K562 (cell line): Measurements from ENCODE around the gene EMC6. TPM values are rescaled to one million over a fixed set of nuclear protein-coding genes. Genes with fewer than 3 reads are reported as not detected.
A peak's percentile ranks its signal among the peaks of the same experiment; 100 is the strongest.

Experiments
- L3MBTL2 ChIP-seq: fragments of 450-650 bp; IDR thresholded peaks from 2 replicates; pipeline ENCODE4 v1.6.1; 2016; ENCODE audit warnings: mild to moderate bottlenecking, moderate library complexity
- MCM5 ChIP-seq: fragments of 450-650 bp; IDR thresholded peaks from 2 replicates; pipeline ENCODE4 v1.6.1; 2016; ENCODE audit warnings: low read depth
- SOX6 ChIP-seq: fragments of 450-650 bp; IDR thresholded peaks from 2 replicates; pipeline ENCODE4 v1.6.1; 2014; ENCODE audit warnings: mild to moderate bottlenecking
- TAF15 ChIP-seq: fragments of 200-400 bp; formaldehyde crosslinking; IDR thresholded peaks from 2 replicates; pipeline ENCODE4 v1.6.1; 2017; ENCODE audit warnings: mild to moderate bottlenecking, low read depth, low read length, moderate library complexity
- TBP ChIP-seq: optimal IDR thresholded peaks from 2 replicates; pipeline ENCODE3; 2011; ENCODE audit warnings: low read depth, low read length, improper control_type of control experiment
- WHSC1 ChIP-seq: IDR thresholded peaks from one replicate; pipeline ENCODE4 v1.6.1; 2012; ENCODE audit warnings: low read length, control low read depth, inconsistent platforms
- ZBTB1 ChIP-seq: sonication (generic); formaldehyde crosslinking; IDR thresholded peaks from 2 replicates; pipeline ENCODE4 v1.8.1; 2023; ENCODE audit warnings: missing genetic modification reagents, low read depth, mild to moderate bottlenecking, borderline replicate concordance
- ZC3H11A ChIP-seq: IDR thresholded peaks from 2 replicates; pipeline ENCODE4 v1.6.1; 2012; ENCODE audit warnings: low read depth, low read length, improper control_type of control experiment
- ZKSCAN3 ChIP-seq: fragments of 250-450 bp; sonication (Bioruptor Pico); IDR thresholded peaks from 2 replicates; pipeline ENCODE4 v1.4.0; 2020
- ZNF134 ChIP-seq: fragments of 250-450 bp; sonication (Bioruptor Pico); conservative IDR thresholded peaks from 2 replicates; pipeline ENCODE4 v1.4.0; 2020
- ZNF644 ChIP-seq: fragments of 200-800 bp; sonication (Bioruptor generic); IDR thresholded peaks from 2 replicates; pipeline ENCODE4 v1.6.1; 2016; ENCODE audit warnings: low read depth, missing genetic modification characterization, missing compliant biosample characterization
- polyA plus RNA-seq, 8 experiments: library from polyadenylated mRNA; depleted of rRNA in 4 of 8; stranded (reverse) in 5 of 8; unstranded in 3 of 8; fragments of >200 nt; fragmentation: Nextera tagmentation in 2 of 8; fragmentation: Illumina TruSeq in 1 of 8; extraction: Ambion mirVana in 2 of 8; extraction: Trizol in 1 of 8; gene quantifications; 2 replicates each; pipeline versions ENCODE4 v1.2.1 to v1.2.3, GENCODE V29; 2011 to 2014; ENCODE audit warnings: inconsistent platforms in 1 of 8, missing spikeins in 1 of 8
- total RNA-seq, 7 experiments: library from RNA; depleted of rRNA in 6 of 7; stranded (reverse); fragments of >200 nt in 6 of 7; fragmentation: Illumina TruSeq in 2 of 7; extraction: Trizol in 2 of 7; gene quantifications; 2 replicates each; pipeline versions ENCODE4 v1.2.1 to v1.2.3, GENCODE V29; 2011 to 2021; ENCODE audit warnings: low replicate concordance in 1 of 7
- TF ChIP-seq, protein P1 (sequence below), 2 experiments: IDR thresholded peaks; 2 replicates each; pipeline ENCODE4 v1.6.1; 2012; ENCODE audit warnings: improper control_type of control experiment in 2 of 2, low read depth in 2 of 2, low read length in 2 of 2, borderline replicate concordance in 1 of 2
- TF ChIP-seq, protein P2 (sequence below): fragments of 450-650 bp; formaldehyde crosslinking; IDR thresholded peaks from 2 replicates; pipeline ENCODE4 v1.4.0; 2022; ENCODE audit warnings: missing genetic modification characterization
- TF ChIP-seq, protein P3 (sequence below): sonication (generic); formaldehyde crosslinking; IDR thresholded peaks from 2 replicates; pipeline ENCODE4 v1.4.0; 2020; ENCODE audit warnings: mild to moderate bottlenecking, missing genetic modification reagents
- TF ChIP-seq, protein P4 (sequence below): fragments of 250-450 bp; sonication (Bioruptor Pico); IDR thresholded peaks from 2 replicates; pipeline ENCODE4 v1.8.0; 2022; ENCODE audit warnings: moderate library complexity, mild to moderate bottlenecking, inconsistent platforms
- TF ChIP-seq, protein P5 (sequence below): IDR thresholded peaks from 3 replicates; pipeline ENCODE4 v1.6.1; 2011; ENCODE audit warnings: borderline replicate concordance, mild to moderate bottlenecking, moderate library complexity; ENCODE audit not compliant: insufficient read length; ENCODE audit errors: extremely low read depth
- TF ChIP-seq, protein P6 (sequence below): sonication (generic); formaldehyde crosslinking; IDR thresholded peaks from 2 replicates; pipeline ENCODE4 v1.8.1; 2023; ENCODE audit warnings: mild to moderate bottlenecking, missing genetic modification reagents

The EMC6 gene
- total and polyA plus RNA-seq, 9 of the 15 experiments (the other 6 are each of a cell fraction or from before 2014, with no cell fraction given) = 2.9 to 136 (median 24.9) TPM

DNA sequence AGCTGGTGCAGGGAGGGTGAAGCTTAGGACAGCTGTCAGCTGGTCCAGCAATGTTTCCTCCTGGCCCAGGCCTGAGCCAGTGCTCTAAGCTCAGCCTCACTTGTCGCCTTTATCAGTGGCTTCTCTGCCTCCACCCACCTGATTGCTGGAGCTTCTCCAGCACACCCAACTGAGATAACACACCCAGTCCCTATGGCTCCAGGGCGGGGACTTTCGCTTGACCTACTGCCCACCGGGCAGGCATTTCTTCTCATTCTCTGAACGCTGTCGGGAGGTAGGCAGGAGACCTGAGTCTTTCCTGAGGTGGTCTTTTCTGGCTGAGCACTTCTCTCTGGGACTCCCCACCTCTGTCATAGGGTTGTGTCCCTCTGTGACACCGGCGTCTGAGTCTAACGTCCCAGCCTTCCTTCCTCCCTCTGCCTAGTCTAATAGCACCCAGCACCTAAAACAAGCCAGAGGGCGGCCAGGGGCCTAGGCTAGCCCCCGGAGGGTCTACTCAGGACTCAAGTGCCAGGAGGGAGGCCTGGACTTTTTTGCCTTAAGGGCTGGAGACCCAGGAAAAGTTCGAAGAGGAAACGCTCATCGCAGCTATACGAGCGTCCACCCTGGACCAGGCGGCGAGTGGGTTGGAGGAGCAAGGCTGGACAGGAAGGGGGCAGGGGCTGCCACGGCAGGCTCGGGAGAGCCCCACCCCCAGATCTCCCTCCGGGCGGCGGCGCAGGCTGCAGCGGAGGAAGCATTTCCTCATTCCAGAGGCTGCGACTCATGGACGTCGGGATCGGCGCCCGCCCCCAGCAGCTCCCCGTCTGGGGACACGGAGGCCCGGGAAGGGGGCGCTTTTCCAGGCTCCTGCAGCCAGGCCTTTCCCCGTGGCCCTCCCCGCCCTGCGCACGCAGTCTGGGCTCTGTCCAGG, 990 bp upstream of the EMC6 start (continued):
- TF ChIP-seq, protein P1, sequence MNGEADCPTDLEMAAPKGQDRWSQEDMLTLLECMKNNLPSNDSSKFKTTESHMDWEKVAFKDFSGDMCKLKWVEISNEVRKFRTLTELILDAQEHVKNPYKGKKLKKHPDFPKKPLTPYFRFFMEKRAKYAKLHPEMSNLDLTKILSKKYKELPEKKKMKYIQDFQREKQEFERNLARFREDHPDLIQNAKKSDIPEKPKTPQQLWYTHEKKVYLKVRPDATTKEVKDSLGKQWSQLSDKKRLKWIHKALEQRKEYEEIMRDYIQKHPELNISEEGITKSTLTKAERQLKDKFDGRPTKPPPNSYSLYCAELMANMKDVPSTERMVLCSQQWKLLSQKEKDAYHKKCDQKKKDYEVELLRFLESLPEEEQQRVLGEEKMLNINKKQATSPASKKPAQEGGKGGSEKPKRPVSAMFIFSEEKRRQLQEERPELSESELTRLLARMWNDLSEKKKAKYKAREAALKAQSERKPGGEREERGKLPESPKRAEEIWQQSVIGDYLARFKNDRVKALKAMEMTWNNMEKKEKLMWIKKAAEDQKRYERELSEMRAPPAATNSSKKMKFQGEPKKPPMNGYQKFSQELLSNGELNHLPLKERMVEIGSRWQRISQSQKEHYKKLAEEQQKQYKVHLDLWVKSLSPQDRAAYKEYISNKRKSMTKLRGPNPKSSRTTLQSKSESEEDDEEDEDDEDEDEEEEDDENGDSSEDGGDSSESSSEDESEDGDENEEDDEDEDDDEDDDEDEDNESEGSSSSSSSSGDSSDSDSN (IDR thresholded peaks at IDR 0.05; ENCODE audit: borderline replicate concordance in 1 of 2, low read depth in 2 of 2, low read length in 2 of 2) = peak; percentile 52 to 72; a peak in 3 of 4 replicates
- TF ChIP-seq, protein P2, sequence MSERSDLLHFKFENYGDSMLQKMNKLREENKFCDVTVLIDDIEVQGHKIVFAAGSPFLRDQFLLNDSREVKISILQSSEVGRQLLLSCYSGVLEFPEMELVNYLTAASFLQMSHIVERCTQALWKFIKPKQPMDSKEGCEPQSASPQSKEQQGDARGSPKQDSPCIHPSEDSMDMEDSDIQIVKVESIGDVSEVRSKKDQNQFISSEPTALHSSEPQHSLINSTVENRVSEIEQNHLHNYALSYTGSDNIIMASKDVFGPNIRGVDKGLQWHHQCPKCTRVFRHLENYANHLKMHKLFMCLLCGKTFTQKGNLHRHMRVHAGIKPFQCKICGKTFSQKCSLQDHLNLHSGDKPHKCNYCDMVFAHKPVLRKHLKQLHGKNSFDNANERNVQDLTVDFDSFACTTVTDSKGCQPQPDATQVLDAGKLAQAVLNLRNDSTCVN (CRISPR knock-in tag) = no peak
- TF ChIP-seq, protein P3, sequence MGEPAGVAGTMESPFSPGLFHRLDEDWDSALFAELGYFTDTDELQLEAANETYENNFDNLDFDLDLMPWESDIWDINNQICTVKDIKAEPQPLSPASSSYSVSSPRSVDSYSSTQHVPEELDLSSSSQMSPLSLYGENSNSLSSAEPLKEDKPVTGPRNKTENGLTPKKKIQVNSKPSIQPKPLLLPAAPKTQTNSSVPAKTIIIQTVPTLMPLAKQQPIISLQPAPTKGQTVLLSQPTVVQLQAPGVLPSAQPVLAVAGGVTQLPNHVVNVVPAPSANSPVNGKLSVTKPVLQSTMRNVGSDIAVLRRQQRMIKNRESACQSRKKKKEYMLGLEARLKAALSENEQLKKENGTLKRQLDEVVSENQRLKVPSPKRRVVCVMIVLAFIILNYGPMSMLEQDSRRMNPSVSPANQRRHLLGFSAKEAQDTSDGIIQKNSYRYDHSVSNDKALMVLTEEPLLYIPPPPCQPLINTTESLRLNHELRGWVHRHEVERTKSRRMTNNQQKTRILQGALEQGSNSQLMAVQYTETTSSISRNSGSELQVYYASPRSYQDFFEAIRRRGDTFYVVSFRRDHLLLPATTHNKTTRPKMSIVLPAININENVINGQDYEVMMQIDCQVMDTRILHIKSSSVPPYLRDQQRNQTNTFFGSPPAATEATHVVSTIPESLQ = no peak
- TF ChIP-seq, protein P4, sequence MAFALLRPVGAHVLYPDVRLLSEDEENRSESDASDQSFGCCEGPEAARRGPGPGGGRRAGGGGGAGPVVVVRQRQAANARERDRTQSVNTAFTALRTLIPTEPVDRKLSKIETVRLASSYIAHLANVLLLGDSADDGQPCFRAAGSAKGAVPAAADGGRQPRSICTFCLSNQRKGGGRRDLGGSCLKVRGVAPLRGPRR (CRISPR knock-in tag) = no peak
- TF ChIP-seq SOX6 = peak; percentile 30; the same call in 1 of the 2 replicates
- no peak for TF ChIP-seq ZNF644 (tag)
- TF ChIP-seq ZBTB1 (CRISPR knock-in tag) = no peak
- no peak for TF ChIP-seq WHSC1
- TF ChIP-seq, protein P5, sequence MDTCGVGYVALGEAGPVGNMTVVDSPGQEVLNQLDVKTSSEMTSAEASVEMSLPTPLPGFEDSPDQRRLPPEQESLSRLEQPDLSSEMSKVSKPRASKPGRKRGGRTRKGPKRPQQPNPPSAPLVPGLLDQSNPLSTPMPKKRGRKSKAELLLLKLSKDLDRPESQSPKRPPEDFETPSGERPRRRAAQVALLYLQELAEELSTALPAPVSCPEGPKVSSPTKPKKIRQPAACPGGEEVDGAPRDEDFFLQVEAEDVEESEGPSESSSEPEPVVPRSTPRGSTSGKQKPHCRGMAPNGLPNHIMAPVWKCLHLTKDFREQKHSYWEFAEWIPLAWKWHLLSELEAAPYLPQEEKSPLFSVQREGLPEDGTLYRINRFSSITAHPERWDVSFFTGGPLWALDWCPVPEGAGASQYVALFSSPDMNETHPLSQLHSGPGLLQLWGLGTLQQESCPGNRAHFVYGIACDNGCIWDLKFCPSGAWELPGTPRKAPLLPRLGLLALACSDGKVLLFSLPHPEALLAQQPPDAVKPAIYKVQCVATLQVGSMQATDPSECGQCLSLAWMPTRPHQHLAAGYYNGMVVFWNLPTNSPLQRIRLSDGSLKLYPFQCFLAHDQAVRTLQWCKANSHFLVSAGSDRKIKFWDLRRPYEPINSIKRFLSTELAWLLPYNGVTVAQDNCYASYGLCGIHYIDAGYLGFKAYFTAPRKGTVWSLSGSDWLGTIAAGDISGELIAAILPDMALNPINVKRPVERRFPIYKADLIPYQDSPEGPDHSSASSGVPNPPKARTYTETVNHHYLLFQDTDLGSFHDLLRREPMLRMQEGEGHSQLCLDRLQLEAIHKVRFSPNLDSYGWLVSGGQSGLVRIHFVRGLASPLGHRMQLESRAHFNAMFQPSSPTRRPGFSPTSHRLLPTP = no peak
- no peak for TF ChIP-seq TAF15
- TF ChIP-seq ZNF134 = no peak
- TF ChIP-seq MCM5 = no peak
- no peak for TF ChIP-seq L3MBTL2
- no peak for TF ChIP-seq ZC3H11A
- TF ChIP-seq TBP = peak; percentile 34
- TF ChIP-seq, protein P6, sequence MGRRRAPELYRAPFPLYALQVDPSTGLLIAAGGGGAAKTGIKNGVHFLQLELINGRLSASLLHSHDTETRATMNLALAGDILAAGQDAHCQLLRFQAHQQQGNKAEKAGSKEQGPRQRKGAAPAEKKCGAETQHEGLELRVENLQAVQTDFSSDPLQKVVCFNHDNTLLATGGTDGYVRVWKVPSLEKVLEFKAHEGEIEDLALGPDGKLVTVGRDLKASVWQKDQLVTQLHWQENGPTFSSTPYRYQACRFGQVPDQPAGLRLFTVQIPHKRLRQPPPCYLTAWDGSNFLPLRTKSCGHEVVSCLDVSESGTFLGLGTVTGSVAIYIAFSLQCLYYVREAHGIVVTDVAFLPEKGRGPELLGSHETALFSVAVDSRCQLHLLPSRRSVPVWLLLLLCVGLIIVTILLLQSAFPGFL = no peak
- TF ChIP-seq ZKSCAN3 = 0 out of 2 replicates have a peak, but pooled peaks have one; percentile 40
